HG03103 (cell line): ENCODE results near the gene GTF2F2.

Experiments
- ATAC-seq: cut with Tn5 transposase; IDR thresholded peaks from one replicate; pipeline ENCODE4 v1.9.1; 2021; ENCODE audit warnings: low read depth; ENCODE audit not compliant: unreplicated experiment

The GTF2F2 gene

GRCh38 chr13:45120967-45121831, 889 bp downstream of the GTF2F2 start:
- ATAC-seq: no peak

- no peak for ATAC-seq
These were observed 2.6 kb downstream of the GTF2F2 start for GRCh38 chr13:45122941-45123340.

- ATAC-seq: peak; percentile 77
These were observed 12.2 kb downstream of the GTF2F2 start for GRCh38 chr13:45132369-45133064.

GRCh38 chr13:45133396-45134118, 13.2 kb downstream of the GTF2F2 start:
- ATAC-seq: no peak

- no peak for ATAC-seq
These were observed 16.6 kb downstream of the GTF2F2 start for GRCh38 chr13:45136741-45137504.

- ATAC-seq: no peak
These were observed 17.2 kb downstream of the GTF2F2 start for GRCh38 chr13:45137526-45137925.

GRCh38 chr13:45138282-45138681, 18.0 kb downstream of the GTF2F2 start:
- ATAC-seq: no peak

- no peak for ATAC-seq
These were observed 21.1 kb downstream of the GTF2F2 start for GRCh38 chr13:45141369-45141768.

GRCh38 chr13:45142440-45143345, 22.4 kb downstream of the GTF2F2 start:
- ATAC-seq: no peak

GRCh38 chr13:45143346-45143751, 23.0 kb downstream of the GTF2F2 start:
- no peak for ATAC-seq

- ATAC-seq: no peak
These were observed 29.7 kb downstream of the GTF2F2 start for GRCh38 chr13:45149964-45150363.

GRCh38 chr13:45156565-45157361, 36.5 kb downstream of the GTF2F2 start:
- ATAC-seq: no peak

- no peak for ATAC-seq
These were observed 41.9 kb downstream of the GTF2F2 start for GRCh38 chr13:45162194-45162593.

- no peak for ATAC-seq
These were observed 42.5 kb downstream of the GTF2F2 start for GRCh38 chr13:45162821-45163220.

- ATAC-seq: no peak
These were observed 46.5 kb downstream of the GTF2F2 start for GRCh38 chr13:45166858-45167257.

- no peak for ATAC-seq
These were observed 47.6 kb downstream of the GTF2F2 start for GRCh38 chr13:45167611-45168554.

GRCh38 chr13:45168555-45168930, 48.2 kb downstream of the GTF2F2 start:
- no peak for ATAC-seq

GRCh38 chr13:45174478-45174877, 54.2 kb downstream of the GTF2F2 start:
- no peak for ATAC-seq
